GM21515 (cell line): ENCODE results near the gene OSCAR.
"Not testable (repeated sequence)": the region's sequence is repeated elsewhere in the genome, so short reads cannot be mapped to it uniquely, and the experiment has no call there.

Source experiments
- ATAC-seq: cut with Tn5 transposase; IDR thresholded peaks from one replicate; pipeline ENCODE4 v1.9.1; 2021; ENCODE audit not compliant: unreplicated experiment

The OSCAR gene

DNA sequence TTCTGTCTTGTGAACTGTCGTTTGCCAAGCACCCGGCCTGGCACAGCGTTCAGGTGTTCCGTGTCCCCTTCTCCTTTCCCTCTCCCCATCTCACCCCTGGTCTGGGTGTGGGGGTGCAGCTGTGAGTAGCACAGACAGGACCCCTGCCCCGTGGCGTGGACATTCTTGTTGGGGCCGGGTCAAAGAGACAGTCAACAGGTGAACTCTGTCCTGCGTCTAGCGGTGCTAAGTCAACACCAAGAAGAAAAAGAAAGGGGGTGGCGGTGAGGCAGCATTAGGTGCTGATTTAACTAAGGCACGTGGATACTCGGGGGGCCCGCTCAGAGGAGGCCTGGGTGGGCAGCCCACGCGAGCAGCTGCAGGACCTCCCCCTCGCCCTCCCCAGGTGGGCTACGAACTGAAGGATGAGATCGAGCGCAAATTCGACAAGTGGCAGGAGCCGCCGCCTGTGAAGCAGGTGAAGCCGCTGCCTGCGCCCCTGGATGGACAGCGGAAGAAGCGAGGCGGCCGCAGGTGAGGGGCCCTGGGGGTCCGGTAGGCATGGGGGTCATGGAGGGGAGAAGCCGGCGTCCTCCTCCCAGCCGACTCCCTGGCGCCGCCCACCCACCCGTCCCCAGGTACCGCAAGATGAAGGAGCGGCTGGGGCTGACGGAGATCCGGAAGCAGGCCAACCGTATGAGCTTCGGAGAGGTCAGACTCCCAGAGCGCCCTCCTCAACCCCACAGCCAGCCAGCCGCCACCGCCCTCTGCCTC lies 27.3 kb upstream of the OSCAR start:
- no peak for ATAC-seq

- ATAC-seq: no peak
Measured at GRCh38 chr19:54125713-54126112, 25.1 kb upstream of the OSCAR start.

GRCh38 chr19:54124393-54124792 lies 23.8 kb upstream of the OSCAR start:
- no peak for ATAC-seq

DNA sequence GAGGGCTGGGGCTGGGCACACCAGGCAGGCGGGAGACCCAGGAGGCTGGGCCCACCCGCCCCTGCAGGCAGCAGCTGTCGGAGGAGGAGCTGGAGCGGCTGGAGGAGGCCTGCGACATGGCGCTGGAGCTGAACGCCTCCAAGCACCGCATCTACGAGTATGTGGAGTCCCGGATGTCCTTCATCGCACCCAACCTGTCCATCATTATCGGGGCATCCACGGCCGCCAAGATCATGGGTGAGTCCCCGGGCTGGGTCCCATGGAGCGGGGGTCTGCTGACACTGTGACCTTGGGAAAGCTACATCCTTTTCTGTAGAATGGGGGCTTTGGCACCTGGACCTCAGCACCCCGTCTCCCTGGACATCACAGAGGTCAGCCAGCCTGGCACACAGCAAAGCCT lies 23.1 kb upstream of the OSCAR start:
- no peak for ATAC-seq

DNA sequence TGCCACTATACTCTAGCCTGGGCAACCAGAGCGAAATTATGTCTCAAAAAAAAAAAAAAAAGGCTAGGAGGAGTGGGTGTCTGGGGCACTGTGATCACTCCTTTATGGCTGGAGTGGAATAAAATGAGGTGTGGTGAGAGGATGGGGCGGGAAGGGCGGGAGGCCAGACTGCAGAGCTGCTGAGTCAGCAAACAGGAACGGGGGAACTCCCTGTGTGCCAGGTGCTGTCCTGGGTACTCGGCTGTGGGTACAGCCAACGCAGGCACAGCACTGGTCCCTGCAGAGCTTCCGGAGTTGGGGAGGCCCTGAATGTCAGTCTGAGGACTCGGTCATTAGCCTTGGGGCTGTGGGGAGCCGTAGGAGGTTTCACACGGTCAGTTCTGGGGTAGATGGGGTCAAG lies 20.7 kb upstream of the OSCAR start:
- ATAC-seq: no peak

- peak; percentile 78 for ATAC-seq
Measured at GRCh38 chr19:54115109-54116063, 14.8 kb upstream of the OSCAR start, which contains the start of the genes PRPF31 and TFPT. PRPF31 (plus strand) TSS chr19:54115754; CDS start chr19:54118279, 2,525 bp downstream. TFPT (minus strand) TSS chr19:54115657; CDS start chr19:54115269, 388 bp downstream.

DNA sequence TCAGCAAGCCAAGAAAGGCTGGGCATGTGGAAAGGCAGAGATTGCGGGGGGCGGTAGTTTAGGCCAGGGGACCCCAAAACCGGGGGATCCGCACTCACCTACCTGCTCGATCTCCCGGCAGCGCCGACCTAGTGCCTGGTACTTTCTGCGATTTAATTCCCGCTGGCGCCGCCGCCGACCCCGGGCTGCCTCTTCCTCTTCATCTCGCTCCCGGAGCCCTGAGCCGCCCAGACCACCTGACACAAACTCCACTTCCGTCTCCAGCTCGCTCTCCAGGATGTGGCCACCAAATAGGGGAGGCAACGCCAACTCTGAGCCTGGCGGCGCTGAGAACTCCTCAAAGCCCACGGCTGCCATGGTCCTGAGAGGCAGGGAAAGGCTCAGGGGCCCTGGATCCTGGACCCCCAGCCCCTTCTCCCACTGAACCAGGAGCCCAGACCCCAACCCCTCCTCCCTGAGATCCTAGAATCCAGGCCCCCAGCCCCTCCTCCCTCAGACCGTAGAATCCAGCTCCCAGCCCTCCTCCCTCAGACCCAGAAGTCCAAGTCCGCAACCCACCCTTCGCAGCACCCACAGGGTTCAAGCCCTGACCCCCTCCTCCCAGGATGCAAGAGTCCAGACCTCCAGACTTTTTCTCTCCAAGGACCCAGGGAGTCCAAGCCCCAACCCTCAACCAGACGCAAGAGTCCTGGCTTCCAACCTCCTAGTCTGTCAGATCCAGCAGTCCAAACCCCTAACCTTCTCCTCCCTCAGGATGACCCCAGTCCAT lies 13.9 kb upstream of the OSCAR start:
- no peak for ATAC-seq

DNA sequence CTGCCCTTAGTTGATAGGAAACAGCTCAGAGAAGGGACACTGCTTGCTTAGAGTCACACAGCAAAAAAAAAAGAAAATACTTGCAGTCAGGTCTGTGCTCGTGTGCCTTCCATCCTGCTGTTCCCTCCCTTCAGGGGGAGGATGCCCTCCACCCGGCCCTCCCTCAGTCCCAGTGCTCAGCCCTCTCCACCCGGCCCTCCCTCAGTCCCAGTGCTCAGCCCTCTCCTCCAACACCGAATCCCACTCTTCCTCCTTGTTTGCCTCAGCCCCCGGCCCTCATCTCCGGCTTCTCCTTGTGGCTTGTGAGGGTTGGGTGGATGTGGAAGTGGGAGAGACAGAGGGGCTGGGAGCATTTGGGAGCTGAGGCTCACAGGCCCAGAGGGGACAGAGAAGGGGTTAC lies 9.0 kb upstream of the OSCAR start:
- ATAC-seq: no peak

DNA sequence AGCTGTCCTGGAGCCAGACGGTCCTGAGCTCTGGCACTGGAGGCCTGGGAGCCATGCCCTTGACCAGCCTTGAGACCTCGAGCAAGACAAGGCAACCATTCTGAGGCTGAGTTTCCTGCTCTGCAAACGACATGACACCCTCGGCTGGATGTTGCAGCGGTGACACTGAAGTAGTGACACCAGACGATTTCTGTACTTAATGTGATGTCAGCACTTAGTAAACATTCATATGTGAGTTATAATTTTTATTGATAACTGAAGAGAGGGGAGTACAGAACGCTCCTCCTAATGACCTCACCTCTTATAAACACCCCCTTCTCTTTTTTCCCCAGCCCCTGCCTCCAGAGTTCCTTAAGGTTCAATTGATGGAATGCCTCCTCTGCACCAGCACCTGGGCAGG lies 7.9 kb upstream of the OSCAR start:
- no peak for ATAC-seq

- no peak for ATAC-seq
Measured at GRCh38 chr19:54107876-54108490, 7.4 kb upstream of the OSCAR start.

DNA sequence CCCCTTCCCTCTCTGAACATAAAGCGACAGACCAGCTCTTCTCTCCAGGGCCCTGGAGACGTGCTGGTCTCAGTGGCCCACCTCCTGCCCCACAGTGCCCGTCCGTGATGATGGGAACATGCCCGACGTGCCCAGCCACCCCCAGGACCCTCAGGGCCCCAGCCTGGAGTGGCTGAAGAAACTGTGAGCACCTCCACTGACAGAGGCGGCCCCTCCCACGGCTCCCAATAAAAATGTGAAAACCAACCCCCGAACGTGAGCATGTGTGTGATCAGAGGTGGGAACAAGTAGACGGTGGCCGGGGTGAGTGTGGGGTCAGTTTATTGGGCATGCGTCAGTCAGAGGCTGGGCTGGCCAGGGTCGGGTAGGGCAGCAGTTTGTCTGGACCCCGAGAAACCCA lies 6.1 kb upstream of the OSCAR start:
- ATAC-seq: no peak

DNA sequence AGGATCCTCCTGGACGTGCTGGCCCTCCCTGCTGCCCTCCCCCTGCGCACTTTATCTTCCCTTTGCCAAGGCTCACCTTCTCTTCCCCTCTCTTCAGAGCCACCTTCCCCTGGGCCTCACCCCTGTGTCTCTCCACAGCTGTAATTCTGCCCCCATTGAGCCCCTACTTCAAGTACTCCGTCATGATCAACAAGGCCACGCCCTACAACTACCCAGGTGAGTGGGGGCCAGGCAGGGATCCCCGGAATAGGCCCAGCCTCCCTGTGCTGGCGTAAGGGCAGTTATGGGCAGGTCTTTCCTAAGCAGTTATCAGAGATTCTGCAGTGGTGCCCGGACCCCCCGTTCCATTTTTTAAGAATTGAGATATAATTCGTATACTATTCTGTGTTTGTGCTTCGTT lies 5.2 kb upstream of the OSCAR start:
- no peak for ATAC-seq

DNA sequence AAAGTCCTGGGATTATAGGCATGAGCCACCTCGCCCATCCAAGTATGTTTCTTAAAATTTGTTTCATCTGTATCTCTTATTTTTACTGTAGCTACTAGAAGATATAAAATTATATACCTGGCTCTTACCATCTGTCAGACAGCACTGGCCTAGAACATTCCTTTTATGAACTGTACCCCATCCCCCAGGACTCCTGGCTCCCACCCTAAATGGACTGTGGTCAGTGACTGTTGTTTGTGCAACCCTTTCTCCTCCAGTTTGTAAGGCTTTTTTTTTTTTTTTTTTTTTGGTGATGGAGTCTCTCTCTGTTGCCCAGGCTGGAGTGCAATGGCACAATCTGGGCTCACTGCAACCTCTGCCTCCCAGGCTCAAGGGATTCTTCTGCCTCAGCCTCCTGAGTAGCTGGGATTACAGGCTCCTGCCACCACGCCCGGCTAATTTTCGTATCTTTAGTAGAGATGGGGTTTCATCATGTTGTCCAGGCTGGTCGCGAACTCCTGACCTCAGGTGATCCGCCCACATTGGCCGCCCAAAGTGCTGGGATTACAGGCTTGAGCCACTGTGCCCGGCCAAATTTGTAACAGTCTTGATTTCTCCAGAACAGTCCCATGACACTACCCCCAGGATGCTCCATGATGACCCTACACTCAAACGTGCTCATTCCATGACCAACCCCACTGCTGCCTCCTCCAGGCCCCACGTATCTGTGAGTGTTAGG lies 4.6 kb upstream of the OSCAR start:
- ATAC-seq: no peak

GRCh38 chr19:54102421-54103169 lies 2.0 kb upstream of the OSCAR start, which contains the start of gene NDUFA3:
NDUFA3 (plus strand) TSS chr19:54102855; CDS start chr19:54102879, 24 bp downstream.
- ATAC-seq: peak; percentile 92

DNA sequence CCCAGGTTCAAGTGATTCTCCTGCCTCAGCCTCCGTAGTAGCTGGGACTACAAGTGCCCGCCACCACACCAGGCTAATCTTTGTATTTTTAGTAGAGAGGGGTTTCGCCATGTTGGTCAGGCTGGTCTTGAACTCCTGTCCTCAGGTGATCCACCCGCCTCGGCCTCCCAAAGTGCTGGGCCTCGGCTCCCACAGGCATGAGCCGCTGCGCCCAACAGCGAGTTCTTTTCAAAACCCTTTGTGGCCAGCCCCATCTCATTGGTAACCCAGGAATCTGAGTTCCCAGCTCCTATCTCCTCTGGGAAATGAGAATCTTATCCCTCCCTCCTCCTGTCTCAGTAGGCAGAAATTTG lies 724 bp downstream of the OSCAR start:
- not testable (repeated sequence) for ATAC-seq

GRCh38 chr19:54099190-54099902 lies 1.3 kb downstream of the OSCAR start:
- no peak for ATAC-seq

- ATAC-seq: no peak
Measured at GRCh38 chr19:54096617-54097106, 3.9 kb downstream of the OSCAR start.

DNA sequence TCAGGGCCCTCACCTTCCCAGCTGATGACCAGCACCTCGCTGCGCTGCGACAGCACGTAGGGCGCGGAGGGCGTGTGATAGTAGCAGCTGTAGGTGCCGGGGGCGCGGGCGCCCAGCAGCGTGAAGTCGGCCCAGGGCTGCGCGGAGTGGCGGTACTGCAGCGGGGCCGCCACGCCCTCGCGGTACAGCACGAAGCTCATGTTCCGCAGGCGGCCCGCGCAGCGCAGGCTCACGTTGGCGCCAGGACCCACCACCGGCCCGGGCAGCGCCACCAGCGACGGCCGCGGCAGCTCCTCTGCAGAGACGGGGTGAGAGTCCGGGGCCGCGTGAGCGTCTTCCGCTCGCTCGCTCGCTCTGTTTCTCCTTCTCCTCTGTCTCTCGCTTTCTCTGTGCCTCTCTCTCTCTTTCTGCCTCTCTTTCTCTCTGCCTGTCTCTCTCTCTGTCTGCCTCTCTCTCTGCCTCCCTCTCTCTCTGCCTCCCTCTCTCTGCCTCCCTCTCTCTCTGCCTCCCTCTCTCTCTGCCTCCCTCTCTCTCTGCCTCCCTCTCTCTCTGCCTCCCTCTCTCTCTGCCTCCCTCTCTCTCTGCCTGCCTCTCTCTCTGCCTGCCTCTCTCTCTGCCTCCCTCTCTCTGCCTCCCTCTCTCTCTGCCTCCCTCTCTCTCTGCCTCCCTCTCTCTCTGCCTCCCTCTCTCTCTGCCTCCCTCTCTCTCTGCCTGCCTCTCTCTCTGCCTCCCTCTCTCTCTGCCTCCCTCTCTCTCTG lies 4.6 kb downstream of the OSCAR start:
- ATAC-seq: not testable (repeated sequence)
